GM19035 (cell line): ENCODE data around the gene ETV6.

Experiments used
- ATAC-seq: cut with Tn5 transposase; IDR thresholded peaks from one replicate; pipeline ENCODE4 v1.9.1; 2021; ENCODE audit not compliant: unreplicated experiment

Gene ETV6

GRCh38 chr12:11849757-11850504, 200.5 kb downstream of the ETV6 start:
- ATAC-seq = no peak

GRCh38 chr12:11853126-11853525, 203.7 kb downstream of the ETV6 start:
- no peak for ATAC-seq

DNA sequence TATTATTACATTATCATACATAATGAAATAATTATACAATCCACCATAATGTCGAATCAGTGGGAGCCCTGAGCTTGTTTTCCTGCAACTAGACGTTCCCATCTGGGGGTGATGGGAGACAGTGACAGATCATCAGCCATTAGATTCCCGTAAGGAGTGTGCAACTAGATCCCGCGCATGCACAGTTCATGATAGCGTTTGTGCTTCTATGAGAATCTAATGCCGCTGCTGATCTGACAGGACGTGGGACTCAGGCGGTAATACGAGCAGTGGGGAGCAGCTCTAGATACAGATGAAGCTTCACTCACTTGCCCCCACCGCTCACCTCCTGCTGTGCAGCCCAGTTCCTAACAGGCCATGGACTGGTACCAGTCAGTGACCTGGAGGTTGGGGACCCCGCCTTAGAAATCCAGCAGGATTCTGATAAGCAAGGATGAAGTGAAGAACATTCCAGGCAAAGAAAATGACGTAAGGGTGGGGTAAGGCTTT, 204.6 kb downstream of the ETV6 start:
- ATAC-seq = no peak

DNA sequence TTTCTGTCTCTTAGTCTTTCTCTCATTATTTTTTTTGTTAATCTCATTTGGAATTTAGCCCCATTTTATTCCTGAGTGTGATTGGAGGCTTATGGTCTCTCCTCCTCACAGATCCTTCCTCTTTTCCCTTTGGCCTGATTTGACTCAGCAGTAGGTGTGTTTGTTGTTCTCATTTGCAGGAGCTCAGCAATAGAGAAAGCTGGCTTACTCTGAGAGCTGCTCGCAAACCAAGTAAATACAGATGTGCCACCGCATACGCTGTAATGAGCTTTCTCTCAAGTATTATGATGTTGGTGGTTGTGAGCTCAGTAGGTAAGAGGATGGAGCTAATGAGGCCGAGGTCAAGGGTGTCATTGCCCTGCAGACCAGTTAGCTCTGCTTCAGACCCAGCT, 206.5 kb downstream of the ETV6 start:
- peak; percentile 61 for ATAC-seq

DNA sequence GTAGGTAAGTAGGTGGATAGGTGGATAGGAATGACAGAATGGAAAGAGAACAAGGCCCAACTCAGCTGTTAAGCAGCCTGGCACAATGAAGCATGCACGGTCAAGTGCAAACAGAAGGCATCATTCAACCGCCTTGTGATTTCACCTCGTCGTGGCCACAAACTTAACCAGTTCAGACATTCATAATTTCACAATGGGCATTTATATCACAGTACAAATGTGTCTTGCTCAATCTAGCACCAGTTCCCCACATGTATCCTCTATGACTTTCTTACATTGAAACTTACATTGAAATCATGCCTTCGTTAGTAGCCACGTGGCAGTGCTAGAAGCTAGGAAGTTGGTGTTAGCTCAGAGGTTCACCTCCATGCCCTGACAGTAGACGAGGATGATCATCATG, 207.5 kb downstream of the ETV6 start:
- no peak for ATAC-seq

GRCh38 chr12:11859705-11860425, 210.4 kb downstream of the ETV6 start:
- ATAC-seq = no peak

GRCh38 chr12:11861155-11861863, 211.8 kb downstream of the ETV6 start:
- ATAC-seq = no peak

GRCh38 chr12:11861864-11862600, 212.6 kb downstream of the ETV6 start:
- no peak for ATAC-seq

DNA sequence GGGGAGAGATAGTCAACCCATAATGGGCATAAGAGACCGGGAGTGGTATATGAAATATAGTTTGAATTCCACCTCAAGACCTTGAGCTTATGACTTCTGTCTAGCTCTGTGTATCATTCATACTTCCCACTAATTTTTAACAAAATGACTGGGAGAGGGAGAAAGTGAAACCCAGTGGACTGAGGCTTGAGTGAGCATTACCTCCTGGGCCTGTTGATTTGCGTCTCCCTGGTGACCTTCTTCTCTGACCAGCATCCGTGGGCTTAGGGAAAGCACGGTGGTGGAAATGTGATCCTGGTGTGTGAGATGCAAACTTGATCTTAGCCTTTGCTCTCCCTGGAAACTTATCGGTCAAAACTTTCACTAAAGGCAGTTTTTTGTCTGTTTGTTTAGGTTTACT, 213.3 kb downstream of the ETV6 start:
- ATAC-seq = no peak

- ATAC-seq = no peak
Observed at GRCh38 chr12:11863478-11863906, 214.0 kb downstream of the ETV6 start.

GRCh38 chr12:11863988-11864387, 214.5 kb downstream of the ETV6 start:
- ATAC-seq = no peak

DNA sequence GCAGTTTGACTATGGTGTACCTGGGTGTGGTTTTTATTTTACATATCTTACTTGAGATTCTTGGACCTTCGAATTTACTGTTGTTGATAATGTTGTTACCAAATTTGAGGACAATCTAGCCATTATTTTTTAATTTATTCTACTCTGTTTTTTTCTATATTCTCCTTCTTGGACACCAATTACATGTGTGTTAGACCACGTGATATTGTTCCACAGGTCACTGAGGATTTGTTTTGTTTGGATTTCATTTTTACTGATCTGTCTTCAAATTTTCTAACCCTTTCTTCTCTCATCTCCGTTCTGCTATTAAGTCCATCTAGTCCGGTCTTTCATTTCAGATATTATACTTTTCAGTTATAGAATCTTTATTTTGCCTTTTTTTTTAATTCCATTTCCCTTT, 216.3 kb downstream of the ETV6 start:
- ATAC-seq = no peak

DNA sequence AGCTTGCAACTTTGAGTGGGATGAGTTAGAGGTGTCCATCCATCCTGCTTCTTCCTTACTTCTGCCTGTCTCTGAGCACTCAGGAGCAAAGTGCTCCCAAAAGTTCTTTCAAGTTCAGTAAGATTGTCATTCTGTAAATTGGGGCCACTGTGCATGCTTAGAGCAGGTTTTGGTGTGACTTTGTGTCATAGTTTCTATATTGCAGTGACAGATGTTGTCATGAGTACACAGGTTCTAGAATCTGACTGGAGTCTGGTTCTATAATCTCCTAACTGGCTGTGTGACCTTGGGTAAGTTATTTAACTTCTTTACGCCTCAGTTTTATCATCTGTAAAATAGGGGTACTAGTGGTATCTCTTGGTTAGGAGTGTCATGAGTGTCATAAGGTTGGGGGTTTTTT, 218.6 kb downstream of the ETV6 start:
- no peak for ATAC-seq

DNA sequence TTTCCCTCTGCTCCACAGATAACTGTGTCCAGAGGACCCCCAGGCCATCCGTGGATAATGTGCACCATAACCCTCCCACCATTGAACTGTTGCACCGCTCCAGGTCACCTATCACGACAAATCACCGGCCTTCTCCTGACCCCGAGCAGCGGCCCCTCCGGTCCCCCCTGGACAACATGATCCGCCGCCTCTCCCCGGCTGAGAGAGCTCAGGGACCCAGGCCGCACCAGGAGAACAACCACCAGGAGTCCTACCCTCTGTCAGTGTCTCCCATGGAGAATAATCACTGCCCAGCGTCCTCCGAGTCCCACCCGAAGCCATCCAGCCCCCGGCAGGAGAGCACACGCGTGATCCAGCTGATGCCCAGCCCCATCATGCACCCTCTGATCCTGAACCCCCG, 219.9 kb downstream of the ETV6 start:
- no peak for ATAC-seq

- no peak for ATAC-seq
Observed at GRCh38 chr12:11870041-11870451, 220.6 kb downstream of the ETV6 start.

DNA sequence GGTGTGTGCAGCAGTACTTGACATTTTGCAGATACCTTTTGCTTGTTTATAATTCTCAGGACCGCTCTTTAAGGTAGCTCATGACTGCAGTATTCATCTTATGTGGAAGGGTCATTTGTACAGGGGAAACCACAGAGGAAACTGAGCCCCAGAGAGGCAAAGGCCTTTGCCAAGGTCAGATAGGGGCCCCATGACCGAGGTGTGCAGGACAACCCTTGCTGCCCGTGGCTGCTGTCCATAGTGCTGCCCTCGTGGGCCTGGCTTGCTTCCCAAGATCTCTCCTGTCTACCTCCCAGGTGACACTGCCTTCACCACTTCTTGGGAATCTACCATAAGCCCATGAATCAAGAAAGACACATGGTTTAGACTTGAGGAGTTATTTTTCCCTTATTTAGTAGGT, 222.6 kb downstream of the ETV6 start:
- no peak for ATAC-seq

DNA sequence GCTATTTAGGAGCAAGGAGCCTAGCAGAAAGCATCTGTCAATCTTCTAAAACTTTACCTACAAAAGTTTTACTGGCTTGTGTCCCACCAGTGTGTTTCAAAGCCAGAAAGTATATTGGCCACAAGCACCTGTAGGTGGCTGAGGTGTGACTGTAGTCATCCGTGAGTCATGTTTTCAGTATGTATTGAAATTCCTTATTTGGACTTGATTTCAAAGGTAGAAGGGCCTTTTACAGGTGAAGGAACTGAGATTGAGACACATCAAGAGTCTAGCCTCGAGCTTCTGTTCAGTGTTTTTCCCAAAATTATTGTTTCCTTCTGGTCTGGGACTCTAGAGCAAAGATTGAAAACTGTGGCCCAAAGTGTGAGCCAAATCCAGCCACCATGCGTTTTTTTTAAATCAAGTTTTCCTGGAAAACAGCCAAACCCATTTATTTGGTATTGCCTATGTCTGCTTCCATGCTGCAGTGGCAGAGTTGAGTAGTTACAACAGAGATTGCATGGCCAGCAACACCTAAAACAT, 226.0 kb downstream of the ETV6 start:
- no peak for ATAC-seq

- no peak for ATAC-seq
Observed at GRCh38 chr12:11876307-11876706, 226.8 kb downstream of the ETV6 start.

DNA sequence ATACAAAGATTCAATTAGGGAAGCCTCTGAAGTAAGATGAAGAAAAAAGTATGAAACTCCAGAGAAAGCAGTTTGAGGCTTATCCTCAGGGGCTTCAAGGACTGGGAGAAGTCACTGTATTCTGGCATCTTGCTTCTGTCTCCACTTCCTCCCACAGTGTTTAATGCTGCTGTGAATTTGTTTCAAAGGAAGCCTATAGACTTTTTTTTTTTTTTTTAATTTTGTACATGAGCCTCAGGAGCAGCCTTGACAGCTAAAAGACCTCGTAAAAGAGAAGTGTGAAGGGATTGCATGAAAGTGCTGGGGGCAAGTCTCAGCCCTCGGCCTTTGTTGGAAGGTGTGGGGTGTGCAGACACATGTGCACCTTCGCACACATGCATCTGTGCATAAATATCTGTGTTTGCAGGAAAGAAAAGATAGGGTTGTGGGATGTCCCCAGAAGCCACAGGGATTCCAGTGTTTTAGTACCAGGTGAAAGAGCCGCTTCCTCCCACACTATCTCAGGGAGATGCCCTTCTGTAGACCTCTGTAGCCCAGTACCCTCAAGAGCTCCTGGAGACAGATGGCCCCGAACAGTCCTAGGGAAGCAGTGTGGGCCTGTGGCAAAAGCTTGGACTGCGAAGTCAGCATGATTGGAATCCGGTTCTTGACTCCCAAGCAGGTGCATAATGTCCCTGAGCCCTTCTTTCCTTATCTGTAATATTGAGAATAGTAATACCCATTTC, 227.8 kb downstream of the ETV6 start:
- ATAC-seq = no peak
